Cardiac muscle cell (in vitro differentiated cells and primary cell): Measurements from ENCODE around the gene PIWIL1. TPM values are rescaled to one million over a fixed set of nuclear protein-coding genes. Genes with fewer than 3 reads are reported as not detected.

Experiments
- DNase-seq, 2 donors: peaks; one replicate each; pipeline versions ENCODE4 v3.0.0 to v3.0.0-alpha.2; 2010 to 2017; ENCODE audit warnings: low read depth in 1 of 2, low spot score in 1 of 2
- H3K27ac ChIP-seq: fragments of 200-600 bp; sonication (generic); 2 replicates; pipeline ENCODE4 v1.5.1; 2016
- H3K27me3 ChIP-seq: fragments of 200-600 bp; sonication (generic); 2 replicates; pipeline ENCODE4 v1.6.0; 2016; ENCODE audit warnings: control low read depth
- H3K36me3 ChIP-seq: fragments of 200-600 bp; sonication (generic); 2 replicates; pipeline ENCODE4 v1.5.1; 2016; ENCODE audit warnings: control low read depth
- H3K4me1 ChIP-seq: fragments of 200-600 bp; sonication (generic); 2 replicates; pipeline ENCODE4 v1.8.1; 2017; ENCODE audit warnings: low read depth, mild to moderate bottlenecking, mixed run types
- H3K4me3 ChIP-seq: fragments of 200-600 bp; sonication (generic); 2 replicates; pipeline ENCODE4 v1.5.1; 2016; ENCODE audit warnings: mild to moderate bottlenecking
- H3K9me3 ChIP-seq: fragments of 200-600 bp; sonication (generic); 2 replicates; pipeline ENCODE4 v1.5.1; 2017; ENCODE audit warnings: low read depth, mild to moderate bottlenecking, control low read depth
- polyA plus RNA-seq: library from polyadenylated mRNA; unstranded; fragments of >200 nt; fragmentation: Nextera tagmentation; extraction: Ambion mirVana; gene quantifications from 2 replicates; pipeline ENCODE4 v1.2.1, GENCODE V29; 2016
- total RNA-seq: library from RNA; depleted of rRNA; stranded (reverse); fragments of >200 nt; gene quantifications from 2 replicates; pipeline ENCODE4 v1.2.3, GENCODE V29; 2016
- TF ChIP-seq, protein P1 (sequence below): IDR thresholded peaks from 2 replicates; pipeline ENCODE4 v1.5.1; 2012; ENCODE audit warnings: low read depth, mild to moderate bottlenecking, low read length

PIWIL1 gene
- total and polyA plus RNA-seq, 2 experiments from 2014 or later: not detected

DNA sequence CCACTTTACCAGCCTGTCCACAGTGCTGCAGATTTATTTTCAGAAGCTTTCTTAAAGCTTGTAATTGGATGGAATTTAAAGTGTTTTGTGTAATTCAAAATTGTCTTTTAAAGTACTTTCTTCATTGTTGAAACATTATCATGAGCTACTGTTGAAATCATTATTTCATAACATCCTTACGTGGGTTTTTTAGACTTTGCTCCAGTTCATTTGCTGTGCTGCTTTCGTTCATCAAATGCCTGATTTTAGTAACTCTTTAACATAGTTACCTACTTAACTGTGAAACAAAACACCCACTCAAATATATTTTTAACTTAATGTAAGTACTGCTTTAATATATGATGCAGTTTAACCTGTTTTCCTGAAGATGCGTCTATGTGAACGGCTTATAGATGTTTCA, 47.5 kb downstream of the PIWIL1 start:
- TF ChIP-seq, protein P1, sequence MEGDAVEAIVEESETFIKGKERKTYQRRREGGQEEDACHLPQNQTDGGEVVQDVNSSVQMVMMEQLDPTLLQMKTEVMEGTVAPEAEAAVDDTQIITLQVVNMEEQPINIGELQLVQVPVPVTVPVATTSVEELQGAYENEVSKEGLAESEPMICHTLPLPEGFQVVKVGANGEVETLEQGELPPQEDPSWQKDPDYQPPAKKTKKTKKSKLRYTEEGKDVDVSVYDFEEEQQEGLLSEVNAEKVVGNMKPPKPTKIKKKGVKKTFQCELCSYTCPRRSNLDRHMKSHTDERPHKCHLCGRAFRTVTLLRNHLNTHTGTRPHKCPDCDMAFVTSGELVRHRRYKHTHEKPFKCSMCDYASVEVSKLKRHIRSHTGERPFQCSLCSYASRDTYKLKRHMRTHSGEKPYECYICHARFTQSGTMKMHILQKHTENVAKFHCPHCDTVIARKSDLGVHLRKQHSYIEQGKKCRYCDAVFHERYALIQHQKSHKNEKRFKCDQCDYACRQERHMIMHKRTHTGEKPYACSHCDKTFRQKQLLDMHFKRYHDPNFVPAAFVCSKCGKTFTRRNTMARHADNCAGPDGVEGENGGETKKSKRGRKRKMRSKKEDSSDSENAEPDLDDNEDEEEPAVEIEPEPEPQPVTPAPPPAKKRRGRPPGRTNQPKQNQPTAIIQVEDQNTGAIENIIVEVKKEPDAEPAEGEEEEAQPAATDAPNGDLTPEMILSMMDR: no peak
- Histone ChIP-seq H3K4me3 (no peak overlapping the region), H3K36me3 (no peaks in the 10 kb centered on the region), H3K9me3 (no peaks in the 10 kb centered on the region), H3K27ac (no peak overlapping the region), H3K4me1 (no peaks in the 10 kb centered on the region), H3K27me3 (no peaks in the 10 kb centered on the region)
- DNase-seq: no peak

DNA sequence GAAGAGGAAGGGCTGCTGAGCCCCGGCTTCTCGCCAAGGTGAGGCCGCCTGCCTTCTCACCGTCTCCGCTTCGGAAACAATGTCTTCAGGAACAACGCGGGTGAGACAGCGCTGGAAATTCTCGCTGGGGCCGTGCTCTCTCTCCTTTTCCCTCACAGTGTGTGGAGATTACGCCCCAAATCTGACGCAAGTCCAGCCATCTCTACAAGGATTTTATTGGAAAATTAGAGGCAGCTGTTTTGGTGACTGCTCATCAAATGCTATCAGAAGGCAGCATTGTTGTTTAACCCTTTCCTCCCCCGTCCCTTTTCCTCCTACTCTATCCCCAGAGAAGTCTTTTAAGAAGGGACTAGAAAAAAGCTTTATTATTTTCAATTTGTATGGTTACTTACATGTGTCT, 53.5 kb downstream of the PIWIL1 start:
- Histone ChIP-seq H3K36me3 (no peaks in the 10 kb centered on the region), H3K27me3 (no peaks in the 10 kb centered on the region), H3K4me1 (no peaks in the 10 kb centered on the region), H3K9me3 (no peaks in the 10 kb centered on the region), H3K27ac (no peak overlapping the region), H3K4me3 (no peak overlapping the region)
- no peak for DNase-seq
- TF ChIP-seq, protein P1: no peak

DNA sequence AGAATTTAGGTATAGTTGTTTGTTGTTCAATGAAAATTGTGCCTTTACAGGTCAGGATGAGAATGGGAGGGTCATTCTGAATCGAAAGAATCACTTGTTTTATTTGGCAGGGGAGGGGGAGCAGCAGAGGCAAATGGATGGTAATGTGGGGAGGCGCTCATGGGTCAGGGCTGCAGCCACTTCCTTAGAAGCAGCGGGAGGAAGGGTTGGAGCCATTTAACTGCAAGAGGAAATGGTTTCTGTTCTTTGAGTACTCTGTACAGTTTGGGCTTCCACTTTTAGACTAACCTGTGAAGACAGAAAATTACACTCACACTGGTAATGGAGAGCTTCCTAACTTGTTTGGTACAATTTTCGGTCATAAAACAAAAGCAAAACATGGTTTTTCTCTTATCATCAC, 57.2 kb downstream of the PIWIL1 start:
- Histone ChIP-seq H3K27me3 (no peaks in the 10 kb centered on the region), H3K4me1 (no peaks in the 10 kb centered on the region), H3K27ac (no peak overlapping the region), H3K4me3 (no peak overlapping the region), H3K36me3 (no peaks in the 10 kb centered on the region), H3K9me3 (no peaks in the 10 kb centered on the region)
- DNase-seq: no peak
- TF ChIP-seq, protein P1: no peak

DNA sequence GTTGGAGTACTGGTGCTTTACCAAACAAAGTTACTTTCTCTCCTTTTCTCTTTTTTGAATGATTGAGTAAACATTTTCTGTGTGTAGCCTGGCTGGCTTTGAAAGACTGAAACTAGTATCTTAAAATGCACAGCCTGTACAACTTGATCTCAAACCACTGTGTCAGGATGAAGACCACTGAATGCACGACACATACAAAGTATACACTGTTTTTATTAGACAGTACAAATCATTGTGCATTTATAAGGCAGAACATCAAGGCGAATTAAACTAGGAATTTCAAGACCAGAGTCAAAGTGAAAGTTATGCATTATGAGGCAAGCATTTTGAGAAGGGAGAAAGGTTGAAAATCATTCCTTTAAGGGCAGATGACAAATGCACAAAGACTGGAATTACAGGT, 59.0 kb downstream of the PIWIL1 start:
- Histone ChIP-seq H3K27me3 (no peaks in the 10 kb centered on the region), H3K4me3 (no peak overlapping the region), H3K27ac (no peak overlapping the region), H3K4me1 (no peaks in the 10 kb centered on the region), H3K9me3 (no peaks in the 10 kb centered on the region), H3K36me3 (no peaks in the 10 kb centered on the region)
- TF ChIP-seq, protein P1: no peak
- DNase-seq: no peak

DNA sequence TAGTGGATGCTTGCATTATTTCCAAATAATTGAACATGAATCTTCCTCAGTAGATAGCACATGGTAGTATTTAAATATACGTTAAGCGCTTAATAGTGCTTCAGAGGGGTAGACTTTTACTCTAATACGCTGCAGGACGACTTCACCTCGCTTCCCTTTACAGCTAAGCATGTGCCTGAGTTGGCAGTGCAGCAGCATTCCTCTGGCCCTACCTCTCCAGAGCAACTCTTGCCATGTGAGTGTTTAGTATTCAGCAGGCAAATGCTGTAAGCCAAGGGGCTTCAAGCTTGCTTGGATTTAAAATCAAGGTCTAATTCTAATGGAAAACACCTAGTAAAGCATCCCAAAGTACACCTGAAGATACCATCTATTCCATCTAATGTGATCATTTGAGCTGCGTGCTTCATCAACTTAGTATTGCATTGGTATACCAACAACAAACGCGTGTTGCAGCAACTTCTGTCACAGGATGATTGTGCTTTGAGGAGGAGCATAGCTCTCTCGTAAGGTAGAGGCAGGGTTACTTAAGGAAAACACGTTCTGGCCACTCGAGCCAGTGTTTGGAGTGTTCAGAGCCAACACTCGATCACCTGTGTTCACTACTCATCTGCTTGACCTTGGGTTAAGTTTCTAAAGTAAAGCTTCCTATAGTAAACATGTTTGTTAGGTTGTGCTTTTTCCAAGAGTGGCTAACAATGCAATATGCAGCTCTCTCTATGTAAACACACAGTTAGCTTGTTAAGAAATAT, 60.6 kb downstream of the PIWIL1 start:
- TF ChIP-seq, protein P1: no peak
- Histone ChIP-seq H3K36me3 (no peaks in the 10 kb centered on the region), H3K9me3 (no peaks in the 10 kb centered on the region), H3K27ac (no peak overlapping the region), H3K4me1 (no peaks in the 10 kb centered on the region), H3K27me3 (no peaks in the 10 kb centered on the region), H3K4me3 (no peak overlapping the region)
- no peak for DNase-seq
